GM19328 (cell line): ENCODE measurements around the gene GNE.
"Not testable (repeated sequence)": the region's sequence is repeated elsewhere in the genome, so short reads cannot be mapped to it uniquely, and the experiment has no call there.

Experiments
- ATAC-seq: cut with Tn5 transposase; IDR thresholded peaks from one replicate; pipeline ENCODE4 v1.9.1; 2021; ENCODE audit warnings: mild to moderate bottlenecking, moderate library complexity; ENCODE audit not compliant: unreplicated experiment

GNE gene

GRCh38 chr9:36275060-36275459, 16.8 kb upstream of the GNE start:
- ATAC-seq, result no peak

GRCh38 chr9:36273354-36273753, 15.1 kb upstream of the GNE start:
- not testable (repeated sequence) for ATAC-seq

- ATAC-seq, result no peak
These were observed 9.8 kb upstream of the GNE start for GRCh38 chr9:36268007-36268427.

GRCh38 chr9:36264896-36265295, 6.6 kb upstream of the GNE start:
- ATAC-seq, result no peak

- no peak for ATAC-seq
These were observed 5.4 kb upstream of the GNE start for GRCh38 chr9:36263683-36264082.

- ATAC-seq, result no peak
These were observed 817 bp upstream of the GNE start for GRCh38 chr9:36258996-36259533.

- no peak for ATAC-seq
These were observed 6.8 kb downstream of the GNE start for GRCh38 chr9:36251428-36251827.

- no peak for ATAC-seq
These were observed 8.2 kb downstream of the GNE start for GRCh38 chr9:36250079-36250478.

- ATAC-seq, result no peak
These were observed 9.1 kb downstream of the GNE start for GRCh38 chr9:36249189-36249588.

- not testable (repeated sequence) for ATAC-seq
These were observed 10.2 kb downstream of the GNE start for GRCh38 chr9:36248061-36248460.

GRCh38 chr9:36247356-36247755, 10.9 kb downstream of the GNE start:
- no peak for ATAC-seq

- ATAC-seq, result no peak
These were observed 12.3 kb downstream of the GNE start for GRCh38 chr9:36245906-36246305.

GRCh38 chr9:36239675-36240074, 18.6 kb downstream of the GNE start:
- not testable (repeated sequence) for ATAC-seq

- ATAC-seq, result not testable (repeated sequence)
These were observed 19.0 kb downstream of the GNE start for GRCh38 chr9:36239205-36239604.

- ATAC-seq, result no peak
These were observed 21.0 kb downstream of the GNE start for GRCh38 chr9:36237230-36237629.

GRCh38 chr9:36222449-36222848, 35.8 kb downstream of the GNE start:
- ATAC-seq, result no peak

- no peak for ATAC-seq
These were observed 36.6 kb downstream of the GNE start for GRCh38 chr9:36221667-36222066.

GRCh38 chr9:36218411-36218901, 39.8 kb downstream of the GNE start:
- ATAC-seq, result no peak

- ATAC-seq, result no peak
These were observed 40.2 kb downstream of the GNE start for GRCh38 chr9:36218011-36218410.

GRCh38 chr9:36217256-36217968, 40.8 kb downstream of the GNE start:
- ATAC-seq, result no peak

GRCh38 chr9:36214571-36214970, 43.7 kb downstream of the GNE start:
- no peak for ATAC-seq

- ATAC-seq, result no peak
These were observed 44.3 kb downstream of the GNE start for GRCh38 chr9:36213989-36214388.

GRCh38 chr9:36213387-36213786, 44.9 kb downstream of the GNE start:
- no peak for ATAC-seq
